ENCODE measurements around the gene TST.

DNA sequence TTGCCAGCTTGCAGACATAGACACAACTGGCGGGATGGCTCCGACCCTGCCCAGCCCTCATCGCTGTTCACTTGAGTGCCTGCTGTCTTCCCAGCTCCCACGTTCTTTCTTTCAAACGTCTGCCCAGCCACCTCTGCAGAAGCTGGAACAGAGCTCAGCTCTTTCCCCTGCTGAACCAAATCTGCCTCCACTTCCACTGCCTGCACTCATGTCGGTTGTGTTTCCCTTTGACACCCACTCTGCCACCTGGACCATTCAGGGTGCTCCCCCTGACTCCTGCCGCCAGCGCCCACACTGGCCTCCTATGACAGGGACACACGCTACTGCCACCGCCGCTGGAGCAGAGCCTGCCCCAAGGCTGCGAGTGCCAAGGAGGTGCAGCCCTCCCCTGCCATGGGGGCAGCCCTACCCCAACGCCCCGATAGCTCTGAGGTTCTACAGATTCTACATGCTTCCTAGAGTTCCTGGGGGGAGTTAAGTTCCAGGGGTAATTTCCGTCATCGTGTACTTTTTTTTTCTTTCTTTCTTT lies 37.9 kb downstream of the TST start:
- TF ChIP-seq, protein P1, sequence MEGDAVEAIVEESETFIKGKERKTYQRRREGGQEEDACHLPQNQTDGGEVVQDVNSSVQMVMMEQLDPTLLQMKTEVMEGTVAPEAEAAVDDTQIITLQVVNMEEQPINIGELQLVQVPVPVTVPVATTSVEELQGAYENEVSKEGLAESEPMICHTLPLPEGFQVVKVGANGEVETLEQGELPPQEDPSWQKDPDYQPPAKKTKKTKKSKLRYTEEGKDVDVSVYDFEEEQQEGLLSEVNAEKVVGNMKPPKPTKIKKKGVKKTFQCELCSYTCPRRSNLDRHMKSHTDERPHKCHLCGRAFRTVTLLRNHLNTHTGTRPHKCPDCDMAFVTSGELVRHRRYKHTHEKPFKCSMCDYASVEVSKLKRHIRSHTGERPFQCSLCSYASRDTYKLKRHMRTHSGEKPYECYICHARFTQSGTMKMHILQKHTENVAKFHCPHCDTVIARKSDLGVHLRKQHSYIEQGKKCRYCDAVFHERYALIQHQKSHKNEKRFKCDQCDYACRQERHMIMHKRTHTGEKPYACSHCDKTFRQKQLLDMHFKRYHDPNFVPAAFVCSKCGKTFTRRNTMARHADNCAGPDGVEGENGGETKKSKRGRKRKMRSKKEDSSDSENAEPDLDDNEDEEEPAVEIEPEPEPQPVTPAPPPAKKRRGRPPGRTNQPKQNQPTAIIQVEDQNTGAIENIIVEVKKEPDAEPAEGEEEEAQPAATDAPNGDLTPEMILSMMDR (IDR thresholded peaks at IDR 0.05; ENCODE audit: extremely low read depth in 1 of 2, insufficient read depth in 1 of 2, low read depth in 1 of 2, low read length in 2 of 2): no peak
- no peak for TF ChIP-seq POLR2AphosphoS5 (IDR thresholded peaks at IDR 0.05; ENCODE audit: insufficient read depth, low read depth, low read length)
